GM18511 (cell line): ENCODE results near the gene SUSD2.

ENCODE experiments used
- ATAC-seq: cut with Tn5 transposase; IDR thresholded peaks from one replicate; pipeline ENCODE4 v1.9.1; 2021; ENCODE audit warnings: mild to moderate bottlenecking, moderate library complexity; ENCODE audit not compliant: unreplicated experiment

Gene SUSD2

GRCh38 chr22:24153353-24153752 lies 27.9 kb upstream of the SUSD2 start:
- ATAC-seq, result no peak

DNA sequence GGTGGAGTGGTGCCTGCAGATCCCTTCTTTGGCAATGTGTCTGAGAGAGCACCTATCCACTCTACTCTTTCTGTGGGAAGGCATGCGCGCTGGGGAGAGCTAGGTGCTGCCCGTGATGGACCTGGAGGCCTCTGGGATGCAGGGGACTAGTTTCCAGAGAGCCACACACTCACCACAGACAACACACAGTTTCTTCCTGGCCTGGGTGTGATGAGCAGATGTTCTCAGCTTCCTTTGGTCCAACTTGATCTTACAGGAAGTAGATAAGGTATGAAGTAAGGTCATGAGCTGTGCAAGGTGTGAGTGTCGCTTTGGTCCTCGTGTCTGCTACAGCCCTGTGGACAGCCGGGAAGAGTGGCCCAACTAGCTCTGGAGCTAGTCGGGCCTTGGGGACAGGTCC lies 27.3 kb upstream of the SUSD2 start:
- no peak for ATAC-seq

DNA sequence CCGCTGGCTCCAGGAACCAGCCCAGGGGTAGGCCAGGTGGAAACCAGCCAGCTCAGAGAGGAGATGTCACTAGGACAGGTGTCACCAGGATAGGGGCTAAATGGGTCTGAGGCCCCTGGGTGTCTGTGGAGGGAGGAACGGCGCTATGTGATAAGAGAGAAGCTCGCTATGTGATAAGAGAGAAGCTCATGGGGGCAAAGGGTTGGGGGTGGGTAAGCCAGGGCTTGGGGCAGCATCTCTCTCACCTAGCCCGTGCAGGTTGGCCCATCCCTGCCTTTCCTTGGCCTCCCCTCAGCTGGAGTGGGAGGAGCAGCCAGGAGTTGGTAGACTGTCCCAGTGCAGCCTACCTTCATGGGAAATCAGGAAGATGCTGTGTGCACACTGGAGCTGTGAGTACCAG lies 26.5 kb upstream of the SUSD2 start:
- ATAC-seq, result no peak

- ATAC-seq, result peak; percentile 38
Observed at GRCh38 chr22:24155627-24156140, 25.6 kb upstream of the SUSD2 start.

DNA sequence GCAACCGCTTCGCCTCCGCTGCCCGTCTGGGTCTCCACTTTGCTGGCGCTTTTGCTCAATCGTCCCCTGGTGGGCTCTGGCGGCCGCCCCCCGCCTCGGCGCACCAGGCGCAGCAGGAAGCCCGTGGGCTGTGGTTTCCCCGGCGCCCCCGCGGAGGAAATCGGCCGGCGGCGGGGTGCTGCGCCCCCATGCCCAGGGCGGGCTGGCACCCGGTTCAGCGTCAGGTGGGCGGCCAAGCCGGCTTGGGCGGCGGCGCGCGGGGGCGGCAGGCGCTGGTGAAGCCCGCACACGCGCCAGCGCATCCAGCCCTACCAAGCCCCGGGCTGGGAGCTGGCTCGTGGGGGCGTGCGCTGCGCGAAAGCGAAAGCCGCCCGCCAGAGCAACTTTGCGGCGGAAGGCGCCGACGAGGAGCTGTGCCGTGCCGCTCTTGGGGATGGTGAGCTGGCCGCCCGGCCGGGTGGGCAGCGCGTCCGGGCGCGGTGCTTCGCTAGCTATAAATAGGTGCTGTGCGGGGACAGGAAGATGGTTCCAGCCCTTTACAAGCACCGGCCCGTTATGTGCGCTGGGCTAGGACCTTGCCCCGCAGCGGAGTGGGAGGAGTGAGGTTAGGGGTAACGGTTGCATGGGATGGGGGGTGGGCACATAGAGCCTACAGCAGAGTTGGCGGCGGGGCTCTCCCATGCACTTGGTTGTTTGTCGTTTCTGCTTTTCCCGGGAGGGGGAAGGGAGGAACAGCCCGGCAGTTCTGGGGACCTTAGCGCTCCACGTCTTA lies 25.0 kb upstream of the SUSD2 start:
- ATAC-seq, result peak; percentile 42

GRCh38 chr22:24156913-24157821 lies 24.1 kb upstream of the SUSD2 start:
- ATAC-seq, result peak; percentile 78

DNA sequence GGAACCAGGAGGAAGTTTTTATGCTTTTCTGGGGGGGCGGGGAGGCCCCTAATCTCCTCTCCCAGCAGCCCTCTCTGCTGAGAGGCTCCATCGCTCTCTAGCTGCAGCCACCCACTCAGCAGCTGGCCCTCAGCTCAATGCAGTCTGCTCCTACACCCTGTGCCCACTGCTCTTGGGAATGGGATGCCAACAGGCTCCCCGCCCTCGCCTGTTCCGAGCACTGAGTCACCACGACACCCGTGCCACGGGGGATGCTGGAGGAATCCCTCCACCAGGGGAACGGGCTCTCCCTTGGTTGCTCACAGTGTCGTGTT lies 23.5 kb upstream of the SUSD2 start:
- ATAC-seq, result no peak

DNA sequence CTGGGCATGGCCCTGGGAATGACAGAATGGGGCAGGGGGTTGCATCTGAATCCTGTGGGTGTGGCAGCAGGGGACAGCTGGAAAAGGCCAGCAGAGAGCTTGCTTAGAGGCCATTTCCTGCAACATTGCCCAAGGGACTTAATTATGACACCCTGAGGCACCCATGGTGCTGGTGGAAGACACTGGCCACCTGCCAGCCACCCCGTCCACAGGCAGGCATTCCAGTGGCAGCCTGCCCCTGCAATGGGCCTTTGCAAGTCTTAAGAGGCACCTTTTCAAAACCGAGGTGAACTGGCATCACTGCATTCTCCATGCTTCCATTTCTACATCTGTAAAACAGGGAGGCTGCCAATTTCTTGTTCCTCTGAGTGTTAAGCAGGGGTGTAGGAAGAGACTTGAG lies 21.6 kb upstream of the SUSD2 start:
- ATAC-seq, result no peak

GRCh38 chr22:24160546-24160945 lies 20.7 kb upstream of the SUSD2 start:
- no peak for ATAC-seq

DNA sequence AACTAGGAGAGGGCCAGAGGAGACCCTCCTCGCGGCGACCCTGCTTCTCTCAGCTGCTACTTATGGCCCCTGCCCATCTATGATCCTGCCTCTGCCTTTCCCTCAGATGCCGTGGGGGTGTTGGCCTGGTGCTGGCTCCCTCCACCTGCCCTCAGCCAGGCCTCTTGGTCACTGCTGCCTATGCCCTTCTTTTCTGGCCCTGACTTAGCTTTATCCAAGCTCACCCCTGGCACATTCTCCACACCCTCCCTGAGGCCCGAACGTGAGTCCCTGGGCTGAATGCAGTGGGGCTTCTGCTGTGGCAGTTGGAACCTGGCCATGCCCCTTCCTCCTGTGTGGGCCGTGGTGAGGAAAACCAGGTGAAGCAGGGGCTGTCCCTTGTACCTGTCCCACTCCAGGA lies 19.8 kb upstream of the SUSD2 start:
- ATAC-seq, result no peak

GRCh38 chr22:24161909-24162308 lies 19.4 kb upstream of the SUSD2 start:
- ATAC-seq, result no peak

- ATAC-seq, result no peak
Observed at GRCh38 chr22:24162436-24162835, 18.9 kb upstream of the SUSD2 start.

DNA sequence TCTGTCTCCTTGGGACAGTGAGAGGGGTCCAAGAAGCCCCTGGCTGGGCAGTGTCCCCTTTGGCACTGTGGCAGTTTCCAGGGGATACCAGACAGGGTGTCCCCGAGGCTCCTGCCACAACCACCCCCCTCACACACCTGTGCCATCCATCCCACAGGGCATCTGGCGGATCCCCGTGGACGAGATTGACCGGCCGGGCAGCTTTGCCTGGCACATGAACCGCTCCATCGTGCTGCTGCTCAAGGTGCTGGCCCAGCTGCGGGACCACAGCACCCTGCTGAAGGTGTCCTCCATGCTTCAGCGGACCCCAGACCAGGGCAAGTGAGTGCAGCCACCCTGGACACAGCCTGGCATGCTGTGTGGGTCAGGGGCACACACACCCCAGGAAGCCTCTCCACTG lies 17.0 kb upstream of the SUSD2 start:
- no peak for ATAC-seq

GRCh38 chr22:24164940-24165339 lies 16.3 kb upstream of the SUSD2 start:
- no peak for ATAC-seq

DNA sequence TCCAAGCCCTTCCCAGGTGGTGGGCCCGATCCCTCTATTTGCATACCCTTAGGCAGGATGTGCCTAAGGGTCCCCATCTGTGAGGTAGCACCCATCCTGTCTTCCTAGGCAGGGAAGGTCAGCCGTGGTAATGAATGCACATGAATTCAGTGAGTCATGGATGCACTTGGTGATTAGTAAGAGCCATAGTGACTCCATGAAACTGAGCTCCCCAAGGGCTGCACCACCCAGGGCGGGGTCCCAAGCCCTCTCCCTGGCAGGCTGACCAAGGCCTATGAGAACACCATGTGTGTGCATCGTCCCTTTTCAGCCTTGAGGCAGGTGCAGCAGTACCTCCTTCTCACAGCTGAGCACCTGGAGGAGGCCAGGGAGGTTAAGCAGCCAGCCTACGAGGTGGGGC lies 15.6 kb upstream of the SUSD2 start:
- no peak for ATAC-seq

DNA sequence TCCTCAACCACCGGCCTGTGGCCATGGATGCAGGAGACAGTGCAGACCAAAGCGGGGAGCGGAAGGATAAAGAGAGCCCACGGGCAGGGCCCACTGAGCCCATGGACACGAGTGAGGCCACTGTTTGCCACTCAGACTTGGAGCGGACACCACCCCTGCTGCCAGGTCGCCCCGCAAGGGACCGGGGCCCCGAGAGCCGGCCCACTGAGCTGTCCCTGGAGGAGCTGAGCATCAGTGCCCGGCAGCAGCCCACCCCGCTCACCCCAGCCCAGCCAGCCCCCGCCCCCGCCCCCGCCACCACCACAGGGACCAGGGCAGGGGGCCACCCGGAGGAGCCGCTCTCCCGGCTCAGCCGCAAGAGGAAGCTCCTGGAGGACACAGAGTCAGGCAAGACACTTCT lies 14.5 kb upstream of the SUSD2 start:
- ATAC-seq, result no peak

DNA sequence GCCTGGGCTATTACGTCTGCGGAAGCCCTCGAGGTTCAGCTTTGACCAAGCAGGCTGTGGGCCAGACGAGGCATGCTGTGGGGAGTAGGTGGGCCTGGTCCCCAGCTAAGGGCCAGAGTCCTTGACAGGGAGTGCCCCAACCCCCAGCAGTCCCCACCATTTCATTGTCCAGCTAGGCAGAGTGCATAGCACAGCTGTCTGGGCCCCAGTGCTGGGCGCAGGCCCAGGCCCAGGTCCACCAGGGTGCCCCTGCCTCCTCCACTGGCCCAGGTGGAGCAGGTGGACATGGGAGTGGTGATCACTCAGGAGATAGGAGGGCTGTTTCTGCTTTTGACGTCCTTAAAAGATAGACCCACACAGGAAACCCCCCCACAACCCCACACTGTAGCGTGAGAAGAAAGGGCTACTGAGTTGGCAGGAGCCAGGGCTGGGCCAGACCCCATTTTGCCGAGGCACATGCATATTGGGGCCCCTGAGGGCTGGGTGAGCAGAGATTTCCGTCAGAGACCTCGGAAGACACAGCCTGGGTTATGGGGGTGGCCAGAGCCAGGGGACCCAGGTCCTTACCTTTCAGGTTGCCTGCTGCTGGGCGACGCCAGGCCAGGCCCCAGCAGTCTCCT lies 11.7 kb upstream of the SUSD2 start:
- no peak for ATAC-seq

GRCh38 chr22:24170188-24170587 lies 11.1 kb upstream of the SUSD2 start:
- no peak for ATAC-seq

- ATAC-seq, result no peak
Observed at GRCh38 chr22:24170632-24171031, 10.7 kb upstream of the SUSD2 start.

DNA sequence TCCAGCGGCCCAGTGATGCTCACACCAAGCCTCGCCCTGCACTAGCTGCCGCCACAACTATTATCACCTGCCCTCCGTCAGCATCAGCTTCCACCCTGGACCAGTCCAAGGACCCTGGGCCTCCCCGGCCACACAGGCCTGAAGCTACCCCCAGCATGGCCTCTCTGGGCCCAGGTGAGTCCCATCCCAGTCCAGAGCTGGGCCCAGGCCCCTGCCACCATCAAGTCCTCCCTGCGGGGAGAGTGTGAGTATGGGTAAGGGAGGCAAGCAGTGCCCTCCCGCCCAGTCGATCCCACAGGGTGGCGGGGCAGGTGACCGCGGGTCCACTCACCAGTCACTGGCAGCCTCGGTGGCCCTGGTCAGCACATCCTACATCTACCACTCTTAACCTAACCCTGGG lies 9.5 kb upstream of the SUSD2 start:
- ATAC-seq, result no peak

- no peak for ATAC-seq
Observed at GRCh38 chr22:24175160-24175808, 6.0 kb upstream of the SUSD2 start.
